ENCODE results near the gene SMARCD3. TPM values are rescaled to one million over a fixed set of nuclear protein-coding genes. Genes with fewer than 3 reads are reported as not detected.

Gene SMARCD3
- total RNA-seq (100 to 1,000 TPM in 1 of 2 donors, 10 to 100 TPM in 1; 84.2 to 119 TPM), polyA plus RNA-seq (ENCODE audit: insufficient read length in 2 of 2) (100 to 1,000 TPM; 298 TPM)
- long read RNA-seq, donor 1, transcript SMARCD3-215 (2 exons, 468 nt): minor isoform, 11 of 119 reads
- long read RNA-seq, donor 1, transcript SMARCD3-203 (14 exons, 2,018 nt): major isoform, 51 of 119 reads
- long read RNA-seq, donor 1, transcript SMARCD3-206 (4 exons, 1,755 nt): minor isoform, 10 of 119 reads
- long read RNA-seq, donor 1, transcript SMARCD3-201 (13 exons, 1,993 nt): minor isoform, 12 of 119 reads
- long read RNA-seq, donor 1, partial matches to known transcripts: 31 of 119 reads
- long read RNA-seq, donor 1, other reads (novel, unspliced or antisense): 0 of 119 reads
- long read RNA-seq, donor 2, transcript SMARCD3-203 (14 exons, 2,018 nt): major isoform, 15 of 51 reads
- long read RNA-seq, donor 2, partial matches to known transcripts: 27 of 51 reads
- long read RNA-seq, donor 2, other reads (novel, unspliced or antisense): 0 of 51 reads
- long read RNA-seq, donor 3, transcript SMARCD3-203 (14 exons, 2,018 nt): major isoform, 12 of 54 reads
- long read RNA-seq, donor 3, transcript SMARCD3-201 (13 exons, 1,993 nt): minor isoform, 6 of 54 reads
- long read RNA-seq, donor 3, partial matches to known transcripts: 31 of 54 reads
- long read RNA-seq, donor 3, other reads (novel, unspliced or antisense): 0 of 54 reads
- long read RNA-seq, donor 4, transcript SMARCD3-201 (13 exons, 1,993 nt): major isoform, 15 of 25 reads
- long read RNA-seq, donor 4, partial matches to known transcripts: 0 of 25 reads
- long read RNA-seq, donor 4, other reads (novel, unspliced or antisense): 0 of 25 reads

DNA sequence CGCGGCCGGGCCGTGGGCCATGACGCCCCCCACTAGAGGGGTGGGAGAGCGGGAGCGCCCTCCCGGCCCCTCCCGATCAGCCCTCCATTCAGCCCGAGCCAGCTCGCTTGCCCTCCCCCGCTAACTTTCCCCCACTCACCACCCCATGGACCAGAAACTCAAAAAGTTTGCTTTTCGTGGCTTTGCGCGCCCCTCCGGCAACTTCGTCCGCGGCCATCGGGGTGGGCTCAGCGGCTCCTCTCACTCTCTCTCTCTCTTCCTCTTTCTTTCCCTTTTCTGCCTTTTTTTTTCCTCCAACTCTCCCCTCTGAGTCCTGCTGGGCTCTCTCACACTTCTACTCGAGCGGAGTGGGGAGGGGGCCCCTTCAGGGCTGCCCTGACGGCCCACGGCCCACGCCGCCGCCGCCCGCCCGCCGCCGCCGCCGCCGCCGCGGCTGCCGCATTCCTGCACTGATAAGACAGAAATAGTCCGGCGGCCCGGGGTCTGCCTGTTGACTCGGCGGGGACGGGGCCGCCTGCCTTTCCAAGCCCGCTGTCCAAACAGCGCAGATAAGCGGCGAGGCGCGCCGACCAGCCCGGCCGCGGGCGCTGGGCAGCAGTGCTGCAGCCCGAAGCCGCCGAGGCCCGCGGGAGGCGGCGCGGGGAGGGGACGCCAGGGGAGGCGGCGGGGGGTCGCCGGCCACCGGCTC, at the start of gene SMARCD3:
Gene SMARCD3 (minus strand): TSS at position 349 of the 688 bp plus-strand sequence. CDS start 132 bp downstream, at position 217.
- no peaks in the 10 kb centered on the region for H3K9me3 ChIP-seq (ENCODE audit: control insufficient read depth, insufficient read depth, low read length)
- no peaks in the 10 kb centered on the region for H3K36me3 ChIP-seq (ENCODE audit: control insufficient read depth, insufficient read depth, low read length)
- H3K4me3 ChIP-seq (ENCODE audit: low read depth, low read length): peak within 1 kb of the TSS; percentile 79
- no peaks in the 10 kb centered on the region for H3K27me3 ChIP-seq (ENCODE audit: control insufficient read depth, insufficient read depth, low read length)
- peak within 1 kb of the TSS; percentile 96 for H3K27ac ChIP-seq (ENCODE audit: low read depth, low read length)
- WGBS (ENCODE audit: insufficient coverage): under 1% methylated on average over 66 of the region's 71 CpGs
- DNase-seq (ENCODE audit: low read depth in 4 of 6, low spot score in 6 of 6): peak in 4 of 6 donors; percentile 70 to 94 (median 81)
- peaks cover 87% of the 10 kb centered on the region for H3K4me1 ChIP-seq (ENCODE audit: control insufficient read depth, insufficient read depth, low read length)

DNA sequence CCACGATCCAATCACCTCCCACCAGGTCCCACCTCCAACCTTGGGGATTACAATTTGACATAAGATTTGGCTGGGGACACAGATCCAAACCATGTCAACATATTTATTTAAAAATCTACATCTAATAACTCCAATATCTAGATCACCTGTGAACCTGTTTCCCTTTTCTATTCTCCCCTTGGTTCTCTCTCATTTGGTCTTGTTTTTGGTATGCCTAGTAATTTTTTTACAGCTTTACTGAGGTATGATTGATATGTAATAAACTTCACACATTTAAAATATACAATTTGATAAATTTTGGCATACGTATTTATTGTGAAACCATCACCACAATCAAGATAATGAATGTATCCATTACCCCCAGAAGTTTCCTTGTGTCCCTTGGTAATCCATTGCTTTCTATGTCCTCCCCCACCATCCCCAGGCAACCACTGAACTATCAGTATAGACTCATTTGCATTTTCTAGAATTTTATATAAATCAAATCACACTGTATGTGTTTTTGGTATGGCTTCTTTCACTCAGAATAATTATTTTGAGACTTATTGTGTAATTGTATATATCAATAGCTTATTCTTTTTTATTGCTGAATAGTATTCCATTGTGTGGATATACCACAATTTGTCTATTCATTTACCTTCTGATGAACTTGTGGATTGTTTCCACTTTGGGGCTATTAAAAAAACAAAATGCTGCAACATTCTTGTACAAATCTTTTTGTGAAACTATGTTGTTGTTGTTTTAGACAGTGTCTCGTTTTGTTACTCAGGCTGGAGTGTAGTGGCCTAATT, 47.9 kb upstream of the SMARCD3 start:
- Histone ChIP-seq H3K36me3 (ENCODE audit: control insufficient read depth, insufficient read depth, low read length) (no peaks in the 10 kb centered on the region), H3K9me3 (ENCODE audit: control insufficient read depth, insufficient read depth, low read length) (no peaks in the 10 kb centered on the region), H3K27ac (ENCODE audit: low read depth, low read length) (no peak overlapping the region), H3K4me1 (ENCODE audit: control insufficient read depth, insufficient read depth, low read length) (no peaks in the 10 kb centered on the region), H3K27me3 (ENCODE audit: control insufficient read depth, insufficient read depth, low read length) (no peaks in the 10 kb centered on the region), H3K4me3 (ENCODE audit: low read depth, low read length) (no peak overlapping the region)
- no peak for DNase-seq (ENCODE audit: low read depth in 4 of 6, low spot score in 6 of 6)
- WGBS (ENCODE audit: insufficient coverage): 57% methylated on average over 1 of the region's 3 CpGs

DNA sequence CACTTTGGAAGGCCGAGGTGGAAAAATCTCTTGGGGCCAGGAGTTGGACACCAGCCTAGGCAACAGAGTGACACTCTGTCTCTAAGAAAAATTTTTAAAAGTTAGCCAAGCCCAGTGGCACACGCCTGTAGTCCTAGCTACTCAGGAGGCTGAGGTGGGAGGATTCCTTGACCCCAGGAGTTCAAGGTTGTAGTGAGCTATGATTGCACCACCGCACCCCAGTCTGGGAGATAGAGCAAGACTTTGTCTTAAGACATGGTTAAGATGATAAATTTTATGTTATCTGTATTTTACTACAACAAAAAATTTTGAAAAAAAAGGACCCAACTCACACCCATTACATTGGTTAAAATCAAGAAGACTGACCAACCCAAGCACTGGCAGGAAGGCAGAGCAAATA, 44.4 kb upstream of the SMARCD3 start:
- H3K36me3 ChIP-seq (ENCODE audit: control insufficient read depth, insufficient read depth, low read length): no peaks in the 10 kb centered on the region
- DNase-seq (ENCODE audit: low read depth in 4 of 6, low spot score in 6 of 6): no peak
- H3K27ac ChIP-seq (ENCODE audit: low read depth, low read length): no peak overlapping the region
- H3K27me3 ChIP-seq (ENCODE audit: control insufficient read depth, insufficient read depth, low read length): no peaks in the 10 kb centered on the region
- no peaks in the 10 kb centered on the region for H3K4me1 ChIP-seq (ENCODE audit: control insufficient read depth, insufficient read depth, low read length)
- WGBS (ENCODE audit: insufficient coverage): 89% methylated on average over 2 of the region's 3 CpGs
- no peak overlapping the region for H3K4me3 ChIP-seq (ENCODE audit: low read depth, low read length)
- H3K9me3 ChIP-seq (ENCODE audit: control insufficient read depth, insufficient read depth, low read length): no peaks in the 10 kb centered on the region

DNA sequence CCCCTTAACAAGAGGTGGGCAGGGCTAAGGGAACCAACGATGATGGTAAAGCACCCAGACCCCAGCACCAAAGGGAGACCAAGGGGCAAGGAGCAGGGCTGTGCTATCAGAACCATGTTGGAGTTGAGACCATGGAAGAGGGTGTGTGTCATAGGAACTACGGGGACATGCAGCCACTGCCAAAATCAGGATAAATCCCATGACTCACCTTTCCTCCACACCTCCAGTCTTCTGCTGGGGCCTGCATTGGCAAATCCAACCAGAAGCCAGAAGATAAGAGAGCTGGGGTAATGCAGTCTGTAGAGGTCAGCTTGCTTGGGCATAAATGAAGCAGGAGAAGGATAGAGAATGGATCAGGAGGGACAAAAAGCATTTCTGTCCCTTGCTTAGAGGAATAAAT, 42.7 kb upstream of the SMARCD3 start:
- Histone ChIP-seq H3K27me3 (ENCODE audit: control insufficient read depth, insufficient read depth, low read length) (no peaks in the 10 kb centered on the region), H3K27ac (ENCODE audit: low read depth, low read length) (no peak overlapping the region), H3K4me3 (ENCODE audit: low read depth, low read length) (no peak overlapping the region), H3K36me3 (ENCODE audit: control insufficient read depth, insufficient read depth, low read length) (no peaks in the 10 kb centered on the region), H3K4me1 (ENCODE audit: control insufficient read depth, insufficient read depth, low read length) (no peaks in the 10 kb centered on the region), H3K9me3 (ENCODE audit: control insufficient read depth, insufficient read depth, low read length) (no peaks in the 10 kb centered on the region)
- no peak for DNase-seq (ENCODE audit: low read depth in 4 of 6, low spot score in 6 of 6)
- WGBS (ENCODE audit: insufficient coverage): 58% methylated on average over 1 of the region's 2 CpGs

DNA sequence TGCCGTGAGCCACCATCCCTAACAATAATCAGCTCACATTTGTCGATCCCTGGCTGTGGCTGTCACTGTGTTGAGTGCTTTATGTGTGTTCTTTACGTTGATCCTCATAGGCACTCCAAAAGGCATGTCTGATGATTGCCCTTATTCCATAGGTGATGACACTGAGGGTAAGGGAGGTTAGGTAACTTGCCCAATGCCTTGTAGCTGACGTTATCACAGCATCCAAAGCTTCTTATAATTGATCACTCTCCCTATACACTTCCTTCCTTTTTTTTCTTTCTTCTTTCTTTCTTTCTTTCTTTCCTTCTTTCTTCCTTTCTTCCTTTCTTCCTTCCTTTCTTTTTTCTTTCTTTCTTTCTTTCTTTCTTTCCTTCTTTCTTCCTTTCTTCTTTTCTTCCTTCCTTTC, 41.9 kb upstream of the SMARCD3 start:
- Histone ChIP-seq H3K36me3 (ENCODE audit: control insufficient read depth, insufficient read depth, low read length) (no peaks in the 10 kb centered on the region), H3K27ac (ENCODE audit: low read depth, low read length) (no peak overlapping the region), H3K4me3 (ENCODE audit: low read depth, low read length) (no peak overlapping the region), H3K27me3 (ENCODE audit: control insufficient read depth, insufficient read depth, low read length) (no peaks in the 10 kb centered on the region), H3K4me1 (ENCODE audit: control insufficient read depth, insufficient read depth, low read length) (no peaks in the 10 kb centered on the region), H3K9me3 (ENCODE audit: control insufficient read depth, insufficient read depth, low read length) (no peaks in the 10 kb centered on the region)
- no peak for DNase-seq (ENCODE audit: low read depth in 4 of 6, low spot score in 6 of 6)
- no CpG with 5 or more reads among the region's 4 CpGs for WGBS (ENCODE audit: insufficient coverage)

DNA sequence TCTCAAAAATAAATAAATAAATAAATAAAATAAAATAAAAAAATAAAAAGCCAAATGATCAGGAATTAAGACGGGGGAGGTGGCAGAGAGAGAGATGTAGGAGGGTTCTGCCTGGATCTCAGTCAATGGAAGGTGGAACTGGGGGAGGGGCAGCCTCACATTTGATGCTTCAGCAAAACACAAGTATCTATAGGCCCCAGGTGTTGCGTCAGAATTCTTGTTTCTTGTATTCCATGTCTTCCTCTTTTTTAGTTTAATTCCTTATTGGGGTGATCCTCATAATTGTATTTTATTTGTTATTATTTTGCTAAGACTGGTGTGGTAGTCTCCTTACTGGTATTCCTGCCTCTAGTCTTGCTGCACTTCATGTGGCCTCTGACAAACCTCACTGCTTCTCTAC, 41.4 kb upstream of the SMARCD3 start:
- H3K36me3 ChIP-seq (ENCODE audit: control insufficient read depth, insufficient read depth, low read length): no peaks in the 10 kb centered on the region
- no peak overlapping the region for H3K4me3 ChIP-seq (ENCODE audit: low read depth, low read length)
- no peaks in the 10 kb centered on the region for H3K27me3 ChIP-seq (ENCODE audit: control insufficient read depth, insufficient read depth, low read length)
- WGBS (ENCODE audit: insufficient coverage): no CpG with 5 or more reads among the region's 2 CpGs
- DNase-seq (ENCODE audit: low read depth in 4 of 6, low spot score in 6 of 6): no peak
- no peaks in the 10 kb centered on the region for H3K4me1 ChIP-seq (ENCODE audit: control insufficient read depth, insufficient read depth, low read length)
- no peaks in the 10 kb centered on the region for H3K9me3 ChIP-seq (ENCODE audit: control insufficient read depth, insufficient read depth, low read length)
- H3K27ac ChIP-seq (ENCODE audit: low read depth, low read length): no peak overlapping the region

DNA sequence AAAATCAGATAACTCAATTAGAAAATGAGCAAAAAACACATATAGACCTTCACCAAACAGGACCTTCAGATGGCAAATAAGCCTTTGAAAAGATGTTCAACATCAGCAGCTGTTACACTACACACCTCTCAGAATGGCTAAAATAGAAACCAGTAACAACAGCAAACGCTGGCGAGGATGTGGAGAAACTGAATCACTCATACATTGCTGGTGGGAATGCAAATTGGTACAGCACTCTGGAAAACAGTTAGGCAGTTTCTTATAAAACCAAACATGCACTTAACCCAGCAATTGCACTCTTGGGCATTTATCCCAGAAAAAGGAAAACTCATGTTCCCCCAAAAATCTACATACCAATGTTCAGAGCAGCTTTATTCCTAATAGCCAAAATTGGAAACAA, 37.7 kb upstream of the SMARCD3 start:
- no peak overlapping the region for H3K4me3 ChIP-seq (ENCODE audit: low read depth, low read length)
- no peaks in the 10 kb centered on the region for H3K4me1 ChIP-seq (ENCODE audit: control insufficient read depth, insufficient read depth, low read length)
- H3K9me3 ChIP-seq (ENCODE audit: control insufficient read depth, insufficient read depth, low read length): no peaks in the 10 kb centered on the region
- DNase-seq (ENCODE audit: low read depth in 4 of 6, low spot score in 6 of 6): no peak
- no peaks in the 10 kb centered on the region for H3K27me3 ChIP-seq (ENCODE audit: control insufficient read depth, insufficient read depth, low read length)
- H3K27ac ChIP-seq (ENCODE audit: low read depth, low read length): no peak overlapping the region
- no CpG with 5 or more reads among the region's 2 CpGs for WGBS (ENCODE audit: insufficient coverage)
- no peaks in the 10 kb centered on the region for H3K36me3 ChIP-seq (ENCODE audit: control insufficient read depth, insufficient read depth, low read length)

DNA sequence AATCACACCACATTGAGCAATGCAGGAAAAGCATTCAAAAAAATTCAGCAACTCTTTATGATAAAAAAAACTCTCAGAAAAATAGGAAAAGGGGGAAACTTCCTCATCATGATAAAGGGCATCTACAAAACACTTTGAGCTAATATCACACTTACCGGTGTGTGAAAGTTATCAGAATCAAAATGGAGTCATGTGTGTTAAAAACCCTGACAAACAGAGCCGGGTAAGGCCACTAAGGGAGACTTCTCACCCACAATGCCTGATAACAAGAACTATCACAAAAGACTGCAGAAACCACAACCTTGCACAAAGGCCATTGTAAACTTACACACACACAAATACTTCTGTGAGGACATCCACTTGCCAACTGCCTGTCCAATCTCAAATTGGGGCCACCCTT, 34.8 kb upstream of the SMARCD3 start:
- no peak overlapping the region for H3K4me3 ChIP-seq (ENCODE audit: low read depth, low read length)
- H3K9me3 ChIP-seq (ENCODE audit: control insufficient read depth, insufficient read depth, low read length): no peaks in the 10 kb centered on the region
- no peak overlapping the region for H3K27ac ChIP-seq (ENCODE audit: low read depth, low read length)
- no peaks in the 10 kb centered on the region for H3K36me3 ChIP-seq (ENCODE audit: control insufficient read depth, insufficient read depth, low read length)
- no peaks in the 10 kb centered on the region for H3K27me3 ChIP-seq (ENCODE audit: control insufficient read depth, insufficient read depth, low read length)
- no peaks in the 10 kb centered on the region for H3K4me1 ChIP-seq (ENCODE audit: control insufficient read depth, insufficient read depth, low read length)
- WGBS (ENCODE audit: insufficient coverage): no CpG with 5 or more reads among the region's 2 CpGs
- no peak for DNase-seq (ENCODE audit: low read depth in 4 of 6, low spot score in 6 of 6)

DNA sequence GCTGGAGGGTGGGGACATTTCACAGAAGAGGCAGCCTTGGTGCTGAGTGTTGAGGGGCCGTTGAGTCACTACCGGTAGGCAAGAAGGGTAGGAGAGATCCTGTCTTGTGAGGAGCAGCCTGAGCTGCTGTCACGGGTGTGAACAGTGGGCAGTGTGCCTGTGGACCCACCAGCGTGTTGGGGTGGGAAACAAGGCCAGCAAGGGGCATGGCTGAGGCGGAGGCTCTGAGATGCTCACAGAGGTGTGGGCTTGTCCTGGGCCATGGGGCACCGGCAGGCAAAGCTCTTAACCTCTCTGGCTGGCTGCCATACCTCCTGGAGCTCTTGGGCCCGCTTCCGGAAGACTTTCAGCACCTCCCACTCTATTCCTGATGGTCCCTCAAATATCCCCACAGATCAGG, 33.6 kb upstream of the SMARCD3 start:
- Histone ChIP-seq H3K27me3 (ENCODE audit: control insufficient read depth, insufficient read depth, low read length) (no peaks in the 10 kb centered on the region), H3K4me3 (ENCODE audit: low read depth, low read length) (no peak overlapping the region), H3K36me3 (ENCODE audit: control insufficient read depth, insufficient read depth, low read length) (no peaks in the 10 kb centered on the region), H3K4me1 (ENCODE audit: control insufficient read depth, insufficient read depth, low read length) (peaks cover 10% of the 10 kb centered on the region), H3K9me3 (ENCODE audit: control insufficient read depth, insufficient read depth, low read length) (no peaks in the 10 kb centered on the region), H3K27ac (ENCODE audit: low read depth, low read length) (no peak overlapping the region)
- WGBS (ENCODE audit: insufficient coverage): 72% methylated on average over 8 of the region's 8 CpGs
- no peak for DNase-seq (ENCODE audit: low read depth in 4 of 6, low spot score in 6 of 6)

Data from spinal cord (tissue), 10 donors.